OCI-LY7 (cell line): ENCODE measurements around the gene CNIH3.

Experiments used
- CTCF ChIP-seq: fragments of 200-600 bp; sonication (generic); conservative IDR thresholded peaks from 2 replicates; pipeline ENCODE4 v1.5.1; 2014; ENCODE audit warnings: mild to moderate bottlenecking, antibody characterized with exemption, low read length, moderate library complexity, mixed read lengths
- EZH2phosphoT487 ChIP-seq: fragments of 200-600 bp; sonication (generic); IDR thresholded peaks from 2 replicates; pipeline ENCODE4 v1.6.1; 2018; ENCODE audit warnings: low read depth, borderline replicate concordance, mild to moderate bottlenecking, mixed run types, antibody characterized with exemption, low read length, moderate library complexity, mixed read lengths

GRCh38 chr1:224671076-224671475, 55.0 kb downstream of the CNIH3 start:
- TF ChIP-seq CTCF (no peak), EZH2phosphoT487 (no peak)
